Measurements from ENCODE around the gene IRF8. TPM values are rescaled to one million over a fixed set of nuclear protein-coding genes. Genes with fewer than 3 reads are reported as not detected.

Gene IRF8
- total RNA-seq, 1 donor from 2014 or later: 20.0 TPM

DNA sequence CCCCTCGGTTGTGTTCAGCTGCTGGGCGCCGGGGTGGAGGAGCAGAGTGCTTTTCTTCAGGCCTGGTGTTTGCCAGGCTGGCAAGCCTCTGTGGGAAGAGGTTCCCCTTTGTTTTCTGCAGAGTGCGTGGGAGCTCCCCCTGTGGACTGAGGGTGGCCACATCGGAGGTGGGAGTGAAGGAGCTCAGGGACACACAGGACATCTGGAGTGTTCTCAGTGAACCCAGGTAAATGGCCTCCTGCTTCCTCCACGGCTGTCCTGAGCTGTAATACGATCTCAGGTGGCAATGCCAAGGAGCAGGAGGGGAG is 39.2 kb upstream of the IRF8 start:
- no peaks in the 10 kb centered on the region for H3K9me3 ChIP-seq
- intact Hi-C loops (cut with DNase I): no loop called here
- no peak for DNase-seq (ENCODE audit: low spot score in 2 of 2)
- TF ChIP-seq, protein P1, sequence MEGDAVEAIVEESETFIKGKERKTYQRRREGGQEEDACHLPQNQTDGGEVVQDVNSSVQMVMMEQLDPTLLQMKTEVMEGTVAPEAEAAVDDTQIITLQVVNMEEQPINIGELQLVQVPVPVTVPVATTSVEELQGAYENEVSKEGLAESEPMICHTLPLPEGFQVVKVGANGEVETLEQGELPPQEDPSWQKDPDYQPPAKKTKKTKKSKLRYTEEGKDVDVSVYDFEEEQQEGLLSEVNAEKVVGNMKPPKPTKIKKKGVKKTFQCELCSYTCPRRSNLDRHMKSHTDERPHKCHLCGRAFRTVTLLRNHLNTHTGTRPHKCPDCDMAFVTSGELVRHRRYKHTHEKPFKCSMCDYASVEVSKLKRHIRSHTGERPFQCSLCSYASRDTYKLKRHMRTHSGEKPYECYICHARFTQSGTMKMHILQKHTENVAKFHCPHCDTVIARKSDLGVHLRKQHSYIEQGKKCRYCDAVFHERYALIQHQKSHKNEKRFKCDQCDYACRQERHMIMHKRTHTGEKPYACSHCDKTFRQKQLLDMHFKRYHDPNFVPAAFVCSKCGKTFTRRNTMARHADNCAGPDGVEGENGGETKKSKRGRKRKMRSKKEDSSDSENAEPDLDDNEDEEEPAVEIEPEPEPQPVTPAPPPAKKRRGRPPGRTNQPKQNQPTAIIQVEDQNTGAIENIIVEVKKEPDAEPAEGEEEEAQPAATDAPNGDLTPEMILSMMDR (IDR thresholded peaks at IDR 0.05): no peak
- no peak overlapping the region for H3K4me3 ChIP-seq
- no peaks in the 10 kb centered on the region for H3K27me3 ChIP-seq
- no peaks in the 10 kb centered on the region for H3K4me1 ChIP-seq
- H3K36me3 ChIP-seq: no peaks in the 10 kb centered on the region
- H3K27ac ChIP-seq: no peak overlapping the region

DNA sequence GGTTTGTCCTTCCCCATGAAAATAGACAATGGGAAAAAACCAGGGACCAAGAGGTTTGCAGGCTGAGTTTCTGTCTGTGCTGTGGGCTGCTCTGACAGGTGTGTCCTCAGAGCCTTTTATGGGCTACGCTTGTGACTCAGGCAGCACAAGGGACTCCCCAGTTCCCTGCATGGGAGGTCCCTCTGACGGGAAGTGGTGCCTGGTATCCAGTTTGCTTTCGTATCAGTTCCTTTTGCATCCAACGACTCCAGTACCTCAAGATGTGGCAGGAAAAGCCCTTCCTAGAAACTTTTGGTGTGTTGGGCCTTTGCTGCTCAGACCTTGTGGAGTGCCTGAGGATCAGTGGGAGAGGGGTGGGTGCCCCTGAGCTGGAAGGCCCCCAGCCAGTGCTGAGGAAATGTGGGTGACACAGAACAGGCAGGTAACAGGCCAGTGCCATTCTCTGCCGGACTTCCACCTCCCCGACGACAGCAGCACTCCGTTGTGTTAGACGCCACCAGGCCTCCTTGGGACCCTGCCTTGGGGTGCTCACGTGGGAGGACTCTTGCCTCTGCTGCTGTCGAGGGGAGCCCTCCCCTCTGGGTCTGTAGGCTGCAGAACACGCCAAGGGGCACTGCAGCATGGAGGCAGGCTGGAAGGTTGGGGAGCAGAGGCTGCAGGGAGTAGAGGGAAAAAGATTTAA is 38.4 kb upstream of the IRF8 start:
- TF ChIP-seq, protein P1 (IDR thresholded peaks at IDR 0.05): no peak
- no peak for DNase-seq (ENCODE audit: low spot score in 2 of 2)
- Histone ChIP-seq H3K27ac (no peak overlapping the region), H3K9me3 (no peaks in the 10 kb centered on the region), H3K4me3 (no peak overlapping the region), H3K27me3 (no peaks in the 10 kb centered on the region), H3K36me3 (no peaks in the 10 kb centered on the region), H3K4me1 (no peaks in the 10 kb centered on the region)
- intact Hi-C loops (cut with DNase I): no loop called here

DNA sequence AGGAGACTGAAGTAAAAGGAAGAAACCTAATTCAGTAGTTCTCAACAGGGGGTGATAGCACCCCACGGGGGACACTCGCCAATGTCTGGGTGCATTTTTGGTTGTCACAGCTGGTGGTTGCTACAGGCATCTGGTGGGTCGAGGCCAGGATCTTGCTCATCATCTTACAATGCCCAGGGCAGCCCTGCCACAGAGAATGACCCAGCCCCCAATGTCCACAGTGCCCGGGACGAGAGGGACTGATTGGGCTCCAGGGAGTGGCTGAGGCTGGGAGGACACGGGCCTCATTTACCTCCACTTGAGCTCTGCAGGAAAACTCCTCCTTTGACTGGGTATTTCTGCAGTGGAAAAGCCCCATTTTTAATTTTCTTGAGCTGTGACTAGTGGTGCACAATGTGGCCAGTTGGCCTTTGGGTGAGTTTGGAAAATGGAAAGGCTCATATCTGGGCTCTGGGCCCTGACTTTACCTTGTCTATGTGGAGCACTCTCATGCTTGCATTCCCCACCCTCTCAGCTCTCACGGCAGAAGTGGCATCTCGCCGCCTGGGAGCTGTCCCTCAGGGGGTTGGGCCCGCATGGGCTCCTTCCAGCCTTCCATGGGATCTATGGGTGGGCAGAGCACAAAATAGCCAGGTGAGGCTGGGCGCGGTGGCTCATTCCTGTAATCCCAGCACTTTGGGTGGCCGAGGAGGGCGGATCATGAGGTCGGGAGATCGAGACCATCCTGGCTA is 37.7 kb upstream of the IRF8 start:
- no peak for DNase-seq (ENCODE audit: low spot score in 2 of 2)
- intact Hi-C loops (cut with DNase I): no loop called here
- Histone ChIP-seq H3K27me3 (no peaks in the 10 kb centered on the region), H3K4me1 (no peaks in the 10 kb centered on the region), H3K27ac (no peak overlapping the region), H3K36me3 (no peaks in the 10 kb centered on the region), H3K9me3 (no peaks in the 10 kb centered on the region), H3K4me3 (no peak overlapping the region)
- TF ChIP-seq, protein P1 (IDR thresholded peaks at IDR 0.05): no peak

DNA sequence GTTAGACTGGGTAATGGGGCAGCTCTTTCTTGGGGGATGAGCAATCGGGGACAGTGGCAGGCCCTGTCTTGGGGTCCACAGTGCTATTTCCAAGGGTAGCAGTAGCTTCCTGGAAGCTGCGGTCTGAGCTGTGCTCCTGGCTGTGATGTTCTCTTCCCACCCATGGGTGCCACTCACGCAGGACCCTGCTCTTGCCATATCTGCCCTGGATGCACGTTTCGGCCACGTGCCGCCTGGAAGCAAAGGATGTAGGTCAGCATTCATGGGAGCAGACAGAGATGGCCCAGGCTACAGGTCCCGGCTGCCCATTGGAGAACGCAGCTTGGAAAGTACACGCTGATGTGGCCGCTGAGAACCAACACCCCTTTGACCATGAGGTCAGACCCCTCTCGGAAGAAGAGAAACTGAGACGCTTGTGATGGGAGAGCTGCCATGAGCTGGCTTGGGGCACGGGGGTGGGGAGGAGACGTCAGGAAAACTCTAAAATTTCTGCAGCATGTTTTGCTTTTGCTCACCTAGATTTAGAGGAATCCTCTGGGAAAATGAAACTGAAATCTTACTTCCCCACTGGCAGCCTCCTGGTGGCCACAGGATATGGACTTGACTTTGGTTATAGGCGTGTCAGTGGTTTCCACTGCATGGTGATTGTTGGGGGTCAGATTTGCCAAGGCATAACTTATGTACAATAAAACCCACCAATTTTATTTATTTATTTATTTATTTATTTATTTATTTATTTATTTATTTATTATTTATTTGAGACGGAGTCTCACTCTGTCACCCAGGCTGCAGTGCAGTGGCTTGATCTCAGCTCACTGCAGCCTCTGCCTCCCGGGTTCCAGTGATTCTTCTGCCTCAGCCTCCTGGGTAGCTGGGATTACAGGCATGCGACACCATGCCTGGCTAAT is 36.2 kb upstream of the IRF8 start:
- intact Hi-C loops (cut with DNase I): no loop called here
- Histone ChIP-seq H3K4me3 (no peak overlapping the region), H3K27ac (no peak overlapping the region), H3K9me3 (no peaks in the 10 kb centered on the region), H3K36me3 (no peaks in the 10 kb centered on the region), H3K4me1 (no peaks in the 10 kb centered on the region), H3K27me3 (no peaks in the 10 kb centered on the region)
- DNase-seq (ENCODE audit: low spot score in 2 of 2): no peak
- TF ChIP-seq, protein P1 (IDR thresholded peaks at IDR 0.05): no peak

DNA sequence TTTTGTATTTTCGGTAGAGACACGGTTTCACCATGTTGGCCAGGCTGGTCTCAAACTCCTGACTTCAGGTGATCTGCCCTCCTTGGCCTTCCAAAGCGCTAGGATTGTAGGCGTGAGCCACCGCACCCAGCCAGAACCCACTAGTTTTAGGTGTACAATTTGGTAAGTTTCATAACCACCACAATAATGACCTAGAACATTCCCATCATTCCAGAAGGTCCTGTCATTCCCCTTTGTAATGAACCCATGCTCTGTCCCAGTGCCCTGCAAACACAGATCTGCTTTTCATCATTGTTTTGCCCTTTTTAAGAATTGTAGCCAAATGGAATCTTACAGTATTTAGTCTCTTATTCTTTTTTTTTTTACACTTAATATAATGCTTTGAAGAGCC is 35.6 kb upstream of the IRF8 start:
- intact Hi-C loops (cut with DNase I): no loop called here
- TF ChIP-seq, protein P1 (IDR thresholded peaks at IDR 0.05): no peak
- no peak for DNase-seq (ENCODE audit: low spot score in 2 of 2)

More for the DNA sequence above, 35.6 kb upstream of the IRF8 start:
- no peaks in the 10 kb centered on the region for H3K9me3 ChIP-seq
- no peaks in the 10 kb centered on the region for H3K27me3 ChIP-seq
- H3K4me3 ChIP-seq: no peak overlapping the region
- H3K36me3 ChIP-seq: no peaks in the 10 kb centered on the region
- H3K27ac ChIP-seq: no peak overlapping the region
- H3K4me1 ChIP-seq: no peaks in the 10 kb centered on the region
